GM19043 (cell line): Measurements from ENCODE around the gene BTK.
A peak's percentile ranks its signal among the peaks of the same experiment; 100 is the strongest.

ENCODE experiments used
- ATAC-seq: cut with Tn5 transposase; IDR thresholded peaks from one replicate; pipeline ENCODE4 v1.9.1; 2021; ENCODE audit warnings: low read depth; ENCODE audit not compliant: unreplicated experiment

Gene BTK

GRCh38 chrX:101394372-101394771 is 8.4 kb upstream of the BTK start:
- ATAC-seq = no peak

- no peak for ATAC-seq
Measured at GRCh38 chrX:101393530-101394305, 7.7 kb upstream of the BTK start.

- no peak for ATAC-seq
Measured at GRCh38 chrX:101391831-101392230, 5.8 kb upstream of the BTK start.

- ATAC-seq = peak; percentile 75
Measured at GRCh38 chrX:101390664-101391525, 4.9 kb upstream of the BTK start, which contains the start of gene RPL36A. Gene RPL36A, plus strand, starts transcription at chrX:101391011. Its CDS starts 33 bp downstream, at chrX:101391044.

GRCh38 chrX:101388604-101389003 is 2.6 kb upstream of the BTK start:
- ATAC-seq = no peak

- no peak for ATAC-seq
Measured at GRCh38 chrX:101386542-101386885, 523 bp upstream of the BTK start.

GRCh38 chrX:101385026-101385684 is 836 bp downstream of the BTK start:
- no peak for ATAC-seq

GRCh38 chrX:101383679-101384205 is 2.2 kb downstream of the BTK start:
- ATAC-seq = peak; percentile 79

GRCh38 chrX:101377547-101377946 is 8.4 kb downstream of the BTK start:
- no peak for ATAC-seq

GRCh38 chrX:101370888-101371504 is 15.0 kb downstream of the BTK start:
- ATAC-seq = peak; percentile 77

- ATAC-seq = no peak
Measured at GRCh38 chrX:101369687-101370086, 16.3 kb downstream of the BTK start.

GRCh38 chrX:101368800-101369199 is 17.2 kb downstream of the BTK start:
- no peak for ATAC-seq

GRCh38 chrX:101365301-101365795 is 20.6 kb downstream of the BTK start:
- no peak for ATAC-seq

- ATAC-seq = no peak
Measured at GRCh38 chrX:101362757-101363156, 23.2 kb downstream of the BTK start.

- ATAC-seq = no peak
Measured at GRCh38 chrX:101362116-101362515, 23.9 kb downstream of the BTK start.

- ATAC-seq = no peak
Measured at GRCh38 chrX:101360390-101360789, 25.6 kb downstream of the BTK start.

GRCh38 chrX:101359966-101360365 is 26.0 kb downstream of the BTK start:
- ATAC-seq = no peak

- no peak for ATAC-seq
Measured at GRCh38 chrX:101357166-101357795, 28.7 kb downstream of the BTK start.

GRCh38 chrX:101349193-101349562 is 36.8 kb downstream of the BTK start:
- ATAC-seq = no peak
